ENCODE measurements around the gene PDZD4.

PDZD4 gene

DNA sequence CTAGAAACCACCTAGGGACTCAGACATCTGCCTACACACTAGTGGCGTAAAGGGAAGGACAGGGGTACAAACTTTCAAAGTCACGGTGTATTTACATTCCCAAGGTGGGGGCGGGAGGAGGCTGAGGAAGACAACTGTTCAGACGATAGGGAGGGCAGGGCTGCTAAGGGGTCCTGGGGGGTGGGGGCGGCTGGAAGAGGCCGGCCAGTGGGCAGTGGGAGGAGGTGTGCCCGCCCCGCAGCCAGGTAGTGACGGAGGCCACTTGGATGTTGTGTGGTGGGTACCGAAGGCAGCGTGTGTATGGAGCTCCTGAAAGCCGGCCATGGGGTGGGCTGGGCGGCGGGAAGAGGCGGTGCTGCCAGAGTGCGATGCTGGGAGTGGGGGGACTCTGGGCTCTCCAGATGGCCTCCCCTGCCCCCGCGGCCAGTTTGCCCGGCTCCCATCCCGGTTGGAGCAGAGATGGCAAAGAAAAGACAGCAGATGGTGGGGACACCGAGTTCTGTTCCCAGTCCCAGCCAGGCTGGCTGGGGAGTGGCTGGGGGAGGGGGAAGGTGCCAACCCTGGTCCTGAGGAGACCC is 31.5 kb upstream of the PDZD4 start:
- no peak for TF ChIP-seq ZFX (IDR thresholded peaks at IDR 0.05)
- TF ChIP-seq, protein P1, sequence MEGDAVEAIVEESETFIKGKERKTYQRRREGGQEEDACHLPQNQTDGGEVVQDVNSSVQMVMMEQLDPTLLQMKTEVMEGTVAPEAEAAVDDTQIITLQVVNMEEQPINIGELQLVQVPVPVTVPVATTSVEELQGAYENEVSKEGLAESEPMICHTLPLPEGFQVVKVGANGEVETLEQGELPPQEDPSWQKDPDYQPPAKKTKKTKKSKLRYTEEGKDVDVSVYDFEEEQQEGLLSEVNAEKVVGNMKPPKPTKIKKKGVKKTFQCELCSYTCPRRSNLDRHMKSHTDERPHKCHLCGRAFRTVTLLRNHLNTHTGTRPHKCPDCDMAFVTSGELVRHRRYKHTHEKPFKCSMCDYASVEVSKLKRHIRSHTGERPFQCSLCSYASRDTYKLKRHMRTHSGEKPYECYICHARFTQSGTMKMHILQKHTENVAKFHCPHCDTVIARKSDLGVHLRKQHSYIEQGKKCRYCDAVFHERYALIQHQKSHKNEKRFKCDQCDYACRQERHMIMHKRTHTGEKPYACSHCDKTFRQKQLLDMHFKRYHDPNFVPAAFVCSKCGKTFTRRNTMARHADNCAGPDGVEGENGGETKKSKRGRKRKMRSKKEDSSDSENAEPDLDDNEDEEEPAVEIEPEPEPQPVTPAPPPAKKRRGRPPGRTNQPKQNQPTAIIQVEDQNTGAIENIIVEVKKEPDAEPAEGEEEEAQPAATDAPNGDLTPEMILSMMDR (conservative IDR thresholded peaks at IDR 0.05): no peak

DNA sequence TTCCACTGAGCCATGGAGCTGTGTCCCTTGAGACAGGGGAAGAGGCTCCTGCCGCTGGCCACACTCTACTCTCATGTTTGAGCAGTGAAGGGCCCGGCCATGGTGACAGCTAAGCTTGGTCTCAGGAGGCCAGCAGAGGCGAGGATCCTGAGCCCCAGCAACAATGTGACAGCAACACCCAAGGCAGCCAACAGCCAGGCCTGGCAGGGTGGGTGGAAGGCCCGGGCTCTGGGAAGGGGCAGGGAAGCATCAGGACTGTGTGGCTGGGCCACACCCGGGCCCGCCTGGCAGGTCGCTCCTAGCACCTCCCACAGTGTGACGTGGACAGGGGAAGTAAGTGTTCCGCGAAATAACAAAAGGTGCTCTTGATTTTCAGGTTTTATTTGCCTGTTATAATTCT is 30.8 kb upstream of the PDZD4 start:
- no peak overlapping the region for H3K27ac ChIP-seq
- TF ChIP-seq, protein P1 (conservative IDR thresholded peaks at IDR 0.05): no peak
- no peak for TF ChIP-seq ZFX (IDR thresholded peaks at IDR 0.05)

More for the DNA sequence above, 31.5 kb upstream of the PDZD4 start:
- H3K27ac ChIP-seq: no peak overlapping the region

DNA sequence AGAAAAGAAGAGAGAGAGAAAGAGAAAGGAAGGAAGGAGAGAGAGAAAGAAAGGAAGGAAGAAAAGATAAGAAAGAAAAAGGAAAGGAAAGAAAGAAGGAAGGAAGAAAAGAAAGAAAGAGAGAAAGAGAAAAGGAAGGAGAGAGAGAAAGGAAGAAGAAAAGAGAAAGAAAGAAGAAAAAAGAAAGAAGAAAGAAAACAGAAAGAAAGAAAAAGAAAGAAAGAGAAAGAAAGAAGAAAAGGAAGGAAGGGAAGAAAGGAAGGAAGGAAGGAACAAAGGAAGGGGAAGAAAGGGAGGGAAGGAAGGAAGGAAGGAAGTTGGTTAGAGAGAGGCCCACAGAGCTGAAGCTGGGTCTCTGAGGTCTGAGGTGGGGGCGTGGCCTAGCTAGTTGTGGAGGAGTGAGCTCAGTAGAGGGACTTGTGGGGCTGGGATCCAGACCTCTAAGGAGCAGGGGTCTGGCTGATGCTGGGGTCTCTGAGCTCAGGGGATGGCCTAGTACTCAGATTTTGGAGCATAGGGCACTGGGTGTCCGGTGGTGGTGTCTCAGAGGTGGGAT is 27.1 kb upstream of the PDZD4 start:
- no peak overlapping the region for H3K27ac ChIP-seq
- TF ChIP-seq, protein P1 (conservative IDR thresholded peaks at IDR 0.05): no peak
- no peak for TF ChIP-seq ZFX (IDR thresholded peaks at IDR 0.05)

DNA sequence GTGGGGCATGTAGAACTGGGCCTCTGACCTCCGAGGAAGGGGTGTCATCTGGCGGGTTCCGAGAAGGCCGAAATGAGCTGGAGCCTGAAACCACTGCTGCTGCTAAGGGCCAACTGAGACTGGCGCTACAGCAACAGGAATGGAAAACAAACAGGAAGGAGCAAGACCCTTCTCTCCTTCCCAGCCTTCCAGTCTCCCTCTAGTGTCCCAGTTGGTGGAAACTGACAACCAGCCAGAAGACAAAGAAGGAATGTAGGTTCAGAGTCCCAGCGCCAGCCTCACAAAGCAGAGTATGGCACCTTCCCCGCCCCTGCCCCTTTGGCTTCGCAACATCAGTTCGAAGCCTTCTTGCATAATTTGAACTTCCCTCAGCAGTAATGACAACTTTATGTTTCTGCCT is 24.4 kb upstream of the PDZD4 start:
- TF ChIP-seq, protein P1 (conservative IDR thresholded peaks at IDR 0.05): no peak
- no peak for TF ChIP-seq ZFX (IDR thresholded peaks at IDR 0.05)
- H3K27ac ChIP-seq: no peak overlapping the region

DNA sequence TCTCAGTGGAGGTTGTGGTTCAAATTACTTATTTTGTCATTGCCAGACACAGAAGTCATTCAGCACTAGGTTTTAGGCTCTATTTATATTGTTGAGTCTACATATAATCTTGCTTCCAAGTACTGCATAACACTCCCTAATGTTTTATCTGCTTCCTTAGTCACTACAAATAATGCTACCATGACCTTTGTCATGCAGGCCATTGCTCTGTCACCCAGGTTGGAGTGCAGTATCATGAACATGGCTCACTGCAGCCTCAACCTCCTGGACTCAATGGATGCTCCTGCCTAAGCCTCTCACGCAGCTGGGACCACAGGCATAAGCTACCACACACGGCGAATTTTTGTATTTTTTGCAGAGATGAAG is 23.5 kb upstream of the PDZD4 start:
- no peak for TF ChIP-seq ZFX (IDR thresholded peaks at IDR 0.05)
- TF ChIP-seq, protein P1 (conservative IDR thresholded peaks at IDR 0.05): no peak
- H3K27ac ChIP-seq: no peak overlapping the region

DNA sequence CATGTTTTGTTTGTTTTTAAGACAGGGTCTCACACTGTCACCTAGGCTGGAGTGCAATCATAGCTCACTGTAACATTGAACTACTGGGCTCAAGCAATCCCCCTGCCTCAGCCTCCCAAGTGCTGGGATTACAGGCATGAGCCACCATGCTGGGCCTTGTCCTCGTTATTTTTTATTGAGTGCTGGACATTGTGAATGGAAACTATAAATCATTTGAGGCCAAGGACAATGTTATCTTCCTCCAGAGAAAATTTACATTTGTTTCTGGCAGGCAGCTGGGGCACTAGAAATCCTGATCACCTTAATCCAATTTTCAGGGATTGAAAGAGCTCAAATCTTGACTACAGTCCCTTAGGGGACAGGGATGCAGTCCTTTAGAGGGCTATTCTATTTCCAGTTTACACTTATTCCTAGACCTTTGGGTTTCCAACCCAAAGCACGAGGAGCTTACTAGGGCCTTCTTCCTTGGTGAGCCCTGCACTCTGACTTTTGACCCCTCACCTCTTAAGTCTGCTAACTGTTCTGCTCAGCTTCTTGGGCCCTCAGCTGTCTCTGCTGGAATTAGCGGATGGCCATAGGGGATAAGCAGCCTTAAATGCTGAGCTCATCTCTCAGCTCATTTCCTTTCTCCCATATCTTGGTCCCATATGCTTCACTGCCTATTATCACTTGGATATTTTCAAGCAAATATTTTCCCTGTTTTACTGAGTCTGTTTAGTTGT is 23.0 kb upstream of the PDZD4 start:
- H3K27ac ChIP-seq: no peak overlapping the region
- TF ChIP-seq ZFX (IDR thresholded peaks at IDR 0.05): no peak
- TF ChIP-seq, protein P1 (conservative IDR thresholded peaks at IDR 0.05): no peak

DNA sequence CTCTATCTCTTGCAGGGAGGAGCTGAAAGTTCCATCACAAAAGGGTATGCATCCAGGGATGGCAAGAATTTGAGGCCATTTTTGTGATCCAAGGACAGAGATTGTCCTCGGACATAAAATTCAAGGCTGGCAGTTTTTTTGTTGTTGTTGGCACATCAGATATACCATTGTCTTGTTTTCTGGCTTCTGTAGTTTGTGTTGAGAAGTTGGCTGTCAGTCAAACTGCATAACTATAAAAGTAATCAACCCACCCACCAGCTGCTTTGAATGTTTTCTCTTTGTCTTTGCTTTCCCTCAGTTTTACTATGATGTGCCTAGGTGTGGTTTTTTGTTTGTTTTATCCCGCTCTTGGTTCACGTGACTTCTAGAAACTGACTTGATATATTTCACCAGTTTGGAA is 21.6 kb upstream of the PDZD4 start:
- TF ChIP-seq, protein P1 (conservative IDR thresholded peaks at IDR 0.05): no peak
- TF ChIP-seq ZFX (IDR thresholded peaks at IDR 0.05): no peak
- H3K27ac ChIP-seq: no peak overlapping the region
